SK-N-SH treated with all-trans-retinoic acid at 6 μM for 48 hours (cell line): ENCODE results near the gene TLDC2.

Experiments used
- ATAC-seq: fragments of 200-7000 bp; cut with Tn5 transposase; 3 replicates; pipeline ENCODE4 v1.9.1; 2020; ENCODE audit warnings: mild to moderate bottlenecking, moderate library complexity
- ARNTL ChIP-seq: fragments of 450-650 bp; formaldehyde crosslinking; IDR thresholded peaks from 2 replicates; pipeline ENCODE4 v1.5.0; 2020; ENCODE audit warnings: low read depth, mild to moderate bottlenecking, moderate library complexity, borderline replicate concordance
- BACH2 ChIP-seq: fragments of 250-450 bp; sonication (Bioruptor Pico); IDR thresholded peaks from 2 replicates; pipeline ENCODE4 v1.9.0; 2021; ENCODE audit warnings: mild to moderate bottlenecking, borderline replicate concordance
- CSDC2 ChIP-seq: fragments of 250-450 bp; sonication (Bioruptor Pico); IDR thresholded peaks from 2 replicates; pipeline ENCODE4 v1.5.0; 2020; ENCODE audit warnings: mild to moderate bottlenecking, moderate library complexity
- CSRNP3 ChIP-seq: fragments of 250-450 bp; sonication (Bioruptor Pico); IDR thresholded peaks from 2 replicates; pipeline ENCODE4 v1.5.1; 2021; ENCODE audit warnings: mild to moderate bottlenecking, moderate library complexity
- ESRRG ChIP-seq: fragments of 250-450 bp; sonication (Bioruptor Pico); IDR thresholded peaks from 2 replicates; pipeline ENCODE4 v1.6.1; 2021; ENCODE audit warnings: mild to moderate bottlenecking
- GLIS3 ChIP-seq: fragments of 250-450 bp; sonication (Bioruptor Pico); IDR thresholded peaks from 2 replicates; pipeline ENCODE4 v1.5.0; 2020; ENCODE audit warnings: mild to moderate bottlenecking, moderate library complexity
- ISL1 ChIP-seq: fragments of 250-450 bp; sonication (Bioruptor Pico); IDR thresholded peaks from 2 replicates; pipeline ENCODE4 v2.1.2; 2022; ENCODE audit warnings: mild to moderate bottlenecking, moderate library complexity
- OSR1 ChIP-seq: fragments of 250-450 bp; sonication (Bioruptor Pico); IDR thresholded peaks from 2 replicates; pipeline ENCODE4 v1.8.0; 2022; ENCODE audit warnings: moderate library complexity, mild to moderate bottlenecking, inconsistent platforms
- PATZ1 ChIP-seq: fragments of 250-450 bp; sonication (Bioruptor Pico); IDR thresholded peaks from 2 replicates; pipeline ENCODE4 v1.8.0; 2020; ENCODE audit warnings: mild to moderate bottlenecking, moderate library complexity, borderline replicate concordance
- PPARA ChIP-seq: fragments of 250-450 bp; sonication (Bioruptor Pico); IDR thresholded peaks from 2 replicates; pipeline ENCODE4 v1.5.0; 2020; ENCODE audit warnings: mild to moderate bottlenecking, borderline replicate concordance
- RARB ChIP-seq: fragments of 250-450 bp; sonication (Bioruptor Pico); IDR thresholded peaks from 2 replicates; pipeline ENCODE4 v1.8.0; 2021; ENCODE audit warnings: mild to moderate bottlenecking, moderate library complexity
- SNAI2 ChIP-seq: fragments of 250-450 bp; sonication (Bioruptor Pico); IDR thresholded peaks from 2 replicates; pipeline ENCODE4 v1.5.0; 2020; ENCODE audit warnings: mild to moderate bottlenecking, moderate library complexity
- TCF4 ChIP-seq: fragments of 250-450 bp; sonication (Bioruptor Pico); IDR thresholded peaks from 2 replicates; pipeline ENCODE4 v1.8.0; 2021; ENCODE audit warnings: mild to moderate bottlenecking, moderate library complexity, borderline replicate concordance
- TOX ChIP-seq: fragments of 250-450 bp; sonication (Bioruptor Pico); IDR thresholded peaks from 2 replicates; pipeline ENCODE4 v1.8.0; 2021; ENCODE audit warnings: mild to moderate bottlenecking, moderate library complexity, borderline replicate concordance
- TSHZ2 ChIP-seq: fragments of 250-450 bp; sonication (Bioruptor Pico); IDR thresholded peaks from 2 replicates; pipeline ENCODE4 v1.5.0; 2020; ENCODE audit warnings: mild to moderate bottlenecking, moderate library complexity
- ZC3H10 ChIP-seq: fragments of 250-450 bp; sonication (Bioruptor Pico); IDR thresholded peaks from 2 replicates; pipeline ENCODE4 v1.5.1; 2021; ENCODE audit warnings: mild to moderate bottlenecking, moderate library complexity
- ZFP3 ChIP-seq: fragments of 250-450 bp; sonication (Bioruptor Pico); IDR thresholded peaks from 2 replicates; pipeline ENCODE4 v1.5.0; 2020; ENCODE audit warnings: mild to moderate bottlenecking, moderate library complexity
- ZFP30 ChIP-seq: fragments of 450-650 bp; formaldehyde crosslinking; IDR thresholded peaks from 2 replicates; pipeline ENCODE4 v1.5.0; 2022; ENCODE audit warnings: mild to moderate bottlenecking, moderate library complexity
- ZNF565 ChIP-seq: fragments of 450-650 bp; formaldehyde crosslinking; conservative IDR thresholded peaks from 2 replicates; pipeline ENCODE4 v1.5.0; 2020; ENCODE audit warnings: low read depth, mild to moderate bottlenecking, moderate library complexity

TLDC2 gene

GRCh38 chr20:36833275-36834020, 42.5 kb upstream of the TLDC2 start:
- ATAC-seq, result no peak
- TF ChIP-seq GLIS3, result no peak
- TF ChIP-seq ZFP3 (CRISPR knock-in tag), result no peak
- no peak for TF ChIP-seq PPARA (CRISPR knock-in tag)
- no peak for TF ChIP-seq CSRNP3 (CRISPR knock-in tag)
- TF ChIP-seq ESRRG (CRISPR knock-in tag), result no peak
- TF ChIP-seq PATZ1 (CRISPR knock-in tag), result no peak
- TF ChIP-seq ISL1 (CRISPR knock-in tag), result no peak
- no peak for TF ChIP-seq OSR1 (CRISPR knock-in tag)
- TF ChIP-seq CSDC2 (CRISPR knock-in tag), result no peak

- TF ChIP-seq ZFP30 (no peak), ARNTL (CRISPR knock-in tag) (no peak), RARB (CRISPR knock-in tag) (no peak), CSDC2 (CRISPR knock-in tag) (no peak), TCF4 (CRISPR knock-in tag) (no peak), ZFP3 (CRISPR knock-in tag) (no peak), TOX (CRISPR knock-in tag) (no peak), ZNF565 (no peak), ZC3H10 (CRISPR knock-in tag) (no peak), OSR1 (CRISPR knock-in tag) (no peak), PPARA (CRISPR knock-in tag) (no peak), CSRNP3 (CRISPR knock-in tag) (no peak), BACH2 (CRISPR knock-in tag) (no peak), PATZ1 (CRISPR knock-in tag) (no peak), ESRRG (CRISPR knock-in tag) (no peak), SNAI2 (no peak), TSHZ2 (CRISPR knock-in tag) (no peak), GLIS3 (no peak)
- no peak for ATAC-seq
These were observed 40.9 kb upstream of the TLDC2 start for GRCh38 chr20:36835025-36835424.
